LNCaP clone FGC (cell line): ENCODE measurements around the gene SLC49A4.
A peak's percentile ranks its signal among the peaks of the same experiment; 100 is the strongest.

Source experiments
- DNase-seq: peaks from one replicate; pipeline ENCODE4 v3.0.0-alpha.2; 2011; ENCODE audit warnings: low read depth
- H3K4me3 ChIP-seq: 2 replicates; pipeline ENCODE4 v1.5.1; 2011; ENCODE audit warnings: mild to moderate bottlenecking, low read depth, low read length, control low read depth
- TF ChIP-seq, protein P1 (sequence below): IDR thresholded peaks from 2 replicates; pipeline ENCODE4 v1.5.1; 2012; ENCODE audit warnings: mild to moderate bottlenecking; ENCODE audit not compliant: control insufficient read depth, insufficient read depth; ENCODE audit errors: extremely low read depth

The SLC49A4 gene

DNA sequence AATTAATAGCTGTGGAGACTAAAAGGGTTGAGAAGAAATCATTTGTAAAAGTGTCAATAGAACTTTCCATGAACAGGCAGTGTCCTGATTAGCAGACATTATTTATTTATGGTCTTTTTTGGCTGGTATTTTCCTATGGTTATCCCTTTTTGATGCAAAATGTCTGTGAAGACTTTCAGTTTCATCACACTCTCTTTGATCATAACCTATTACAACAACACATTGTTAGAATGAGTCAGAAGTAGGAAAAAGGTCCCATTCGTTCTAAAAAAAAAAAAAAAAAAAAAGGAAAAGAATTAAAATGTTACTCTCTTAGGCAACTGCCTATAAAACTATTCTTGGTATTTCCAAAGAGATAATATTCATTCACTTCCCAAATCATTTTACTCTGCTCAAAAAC lies 62.1 kb downstream of the SLC49A4 start:
- DNase-seq: no peak
- TF ChIP-seq, protein P1, sequence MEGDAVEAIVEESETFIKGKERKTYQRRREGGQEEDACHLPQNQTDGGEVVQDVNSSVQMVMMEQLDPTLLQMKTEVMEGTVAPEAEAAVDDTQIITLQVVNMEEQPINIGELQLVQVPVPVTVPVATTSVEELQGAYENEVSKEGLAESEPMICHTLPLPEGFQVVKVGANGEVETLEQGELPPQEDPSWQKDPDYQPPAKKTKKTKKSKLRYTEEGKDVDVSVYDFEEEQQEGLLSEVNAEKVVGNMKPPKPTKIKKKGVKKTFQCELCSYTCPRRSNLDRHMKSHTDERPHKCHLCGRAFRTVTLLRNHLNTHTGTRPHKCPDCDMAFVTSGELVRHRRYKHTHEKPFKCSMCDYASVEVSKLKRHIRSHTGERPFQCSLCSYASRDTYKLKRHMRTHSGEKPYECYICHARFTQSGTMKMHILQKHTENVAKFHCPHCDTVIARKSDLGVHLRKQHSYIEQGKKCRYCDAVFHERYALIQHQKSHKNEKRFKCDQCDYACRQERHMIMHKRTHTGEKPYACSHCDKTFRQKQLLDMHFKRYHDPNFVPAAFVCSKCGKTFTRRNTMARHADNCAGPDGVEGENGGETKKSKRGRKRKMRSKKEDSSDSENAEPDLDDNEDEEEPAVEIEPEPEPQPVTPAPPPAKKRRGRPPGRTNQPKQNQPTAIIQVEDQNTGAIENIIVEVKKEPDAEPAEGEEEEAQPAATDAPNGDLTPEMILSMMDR: no peak
- no peak overlapping the region for H3K4me3 ChIP-seq

DNA sequence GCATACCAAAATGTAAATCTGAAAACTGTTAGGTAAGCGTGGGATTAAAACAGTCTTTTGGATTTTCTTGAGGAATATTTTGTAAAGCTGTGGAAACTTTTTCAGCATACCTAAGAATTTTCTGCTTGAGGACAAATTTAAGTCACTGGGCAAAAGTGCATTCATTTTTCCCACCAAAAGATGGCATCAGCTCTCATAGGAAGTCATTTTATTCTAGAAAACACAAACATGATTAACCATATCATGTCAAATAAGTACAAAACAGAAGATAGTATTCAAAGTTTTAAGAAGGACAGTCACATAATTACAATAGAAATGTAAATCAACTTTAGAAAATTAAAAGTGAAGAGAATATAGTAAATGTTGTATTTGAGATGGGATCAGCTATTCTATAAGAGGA lies 63.5 kb downstream of the SLC49A4 start:
- no peak overlapping the region for H3K4me3 ChIP-seq
- no peak for DNase-seq
- TF ChIP-seq, protein P1: peak; percentile 46

DNA sequence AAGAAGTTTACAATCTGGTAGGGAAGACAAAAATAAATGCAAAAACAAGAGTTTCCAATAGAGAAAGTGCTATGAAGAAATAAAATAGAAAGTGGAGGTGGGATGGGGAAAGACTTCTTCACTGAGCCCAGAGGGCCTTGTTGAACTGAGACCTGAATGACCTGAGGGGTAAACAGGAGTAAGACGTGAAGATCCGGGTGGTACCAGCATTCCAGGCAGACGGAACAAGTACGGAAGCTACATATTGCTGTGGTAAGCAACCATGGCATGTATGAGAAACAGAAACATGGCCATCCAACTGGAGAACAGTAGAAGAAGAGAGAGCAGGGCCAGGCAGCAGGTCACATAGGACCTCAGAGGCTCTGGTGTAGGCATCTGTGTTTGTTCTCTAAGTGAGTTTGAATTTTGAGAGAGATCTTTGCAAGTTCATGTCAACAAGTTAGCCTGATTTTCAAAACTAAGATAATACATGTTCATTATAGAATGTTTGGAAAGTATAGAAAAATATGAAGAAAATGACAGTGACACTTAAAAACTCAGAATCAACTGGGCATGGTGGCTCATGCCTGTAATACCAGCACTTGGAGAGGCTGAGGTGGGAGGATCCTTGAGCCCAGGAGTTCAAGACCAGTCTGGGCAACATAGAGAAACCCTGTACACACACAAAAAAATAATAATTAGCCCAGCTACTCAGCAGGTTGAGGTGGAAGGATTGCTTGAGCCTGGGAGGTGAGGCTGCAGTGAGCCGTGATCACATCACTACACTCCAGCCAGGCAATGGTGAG lies 64.3 kb downstream of the SLC49A4 start:
- H3K4me3 ChIP-seq: no peak overlapping the region
- TF ChIP-seq, protein P1: no peak
- no peak for DNase-seq

DNA sequence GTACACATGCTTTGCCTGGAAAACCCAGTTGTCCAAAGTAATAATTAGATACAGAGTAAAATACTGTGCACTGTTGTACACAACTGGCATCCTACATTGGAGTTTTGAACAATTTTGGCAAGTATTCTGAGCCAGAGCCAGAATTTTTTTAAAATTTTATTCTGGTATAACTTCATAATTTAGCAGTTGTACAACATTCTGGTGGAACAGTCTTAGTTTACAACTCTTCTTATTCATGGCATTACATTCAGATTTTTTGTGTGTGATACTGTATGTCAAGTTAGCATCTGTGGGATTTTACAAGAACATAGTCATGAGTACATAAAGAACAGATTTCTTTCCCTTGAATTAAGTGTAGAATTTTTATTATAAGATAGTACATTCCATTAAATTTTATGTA lies 67.5 kb downstream of the SLC49A4 start:
- H3K4me3 ChIP-seq: no peak overlapping the region
- no peak for DNase-seq
- TF ChIP-seq, protein P1: no peak

DNA sequence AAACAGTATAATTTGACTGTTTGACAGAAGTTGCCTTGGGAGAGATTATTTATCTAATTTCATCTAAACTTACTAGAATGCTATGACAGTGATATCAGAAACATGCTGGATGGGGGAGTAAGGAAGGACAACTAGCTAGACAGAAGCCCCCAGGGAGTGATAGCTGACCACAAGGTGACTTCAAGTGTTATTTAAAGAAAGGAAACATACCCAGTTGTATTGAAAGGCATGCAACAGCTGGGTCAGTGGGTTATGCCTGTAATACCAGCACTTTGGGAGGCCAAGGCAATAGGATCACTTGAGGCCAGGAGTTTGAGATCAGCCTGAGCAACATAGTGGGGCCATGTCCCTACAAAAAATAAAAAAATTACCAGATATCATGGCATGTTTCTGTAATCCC lies 69.6 kb downstream of the SLC49A4 start:
- no peak overlapping the region for H3K4me3 ChIP-seq
- TF ChIP-seq, protein P1: no peak
- DNase-seq: no peak

DNA sequence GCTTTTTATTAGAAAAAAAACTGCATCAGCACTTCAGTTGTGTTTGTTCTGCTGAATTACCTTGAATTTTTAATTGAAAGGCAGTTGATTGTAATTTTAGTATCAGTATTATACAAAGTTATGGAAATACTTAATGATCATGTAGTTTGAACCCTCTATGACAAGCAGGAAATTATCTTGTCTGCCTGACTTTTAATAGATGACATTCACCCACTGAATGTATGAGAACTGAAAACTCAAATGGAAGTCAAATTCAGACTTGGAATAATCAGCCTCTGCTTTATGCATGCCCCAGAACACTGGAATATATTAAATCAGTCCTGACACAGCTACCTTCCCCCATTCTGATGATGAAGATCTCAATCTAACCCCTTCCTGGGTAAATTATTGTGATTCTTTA lies 73.5 kb downstream of the SLC49A4 start:
- no peak overlapping the region for H3K4me3 ChIP-seq
- TF ChIP-seq, protein P1: no peak
- no peak for DNase-seq
